Caco-2 (cell line): Measurements from ENCODE around the gene ZNF841. TPM values are rescaled to one million over a fixed set of nuclear protein-coding genes. Genes with fewer than 3 reads are reported as not detected.

Source experiments
- BruUV-seq: library from RNA; stranded (reverse); fragments of 400-500 nt; replicated peaks from 2 replicates; lab custom pipeline; 2021; lab: Mats Ljungman, UMichigan
- CTCF ChIA-PET: fragments of 300-600 bp; sonication (Branson Sonifier 250); formaldehyde crosslinking; loops from one replicate; lab custom pipeline; 2022; ENCODE audit warnings: antibody characterized with exemption; lab: Charles Lee
- POLR2A ChIA-PET: fragments of 300-600 bp; sonication (Branson Sonifier 250); formaldehyde crosslinking; loops from one replicate; lab custom pipeline; 2022; ENCODE audit warnings: antibody characterized with exemption; lab: Charles Lee
- DNase-seq, 2 experiments: peaks; one replicate each; pipeline versions ENCODE4 v3.0.0 to v3.0.0-alpha.2; 2020 to 2022
- H3K27me3 ChIP-seq: replicated peaks from 2 replicates; pipeline ENCODE4 v1.6.0; 2011; ENCODE audit warnings: low read length; ENCODE audit not compliant: control insufficient read depth, insufficient read depth
- H3K36me3 ChIP-seq: 2 replicates; pipeline ENCODE4 v1.5.1; 2011; ENCODE audit warnings: low read length; ENCODE audit not compliant: control insufficient read depth, insufficient read depth
- H3K4me1 ChIP-seq: fragments of 250-450 bp; sonication (Bioruptor Pico); 2 replicates; pipeline ENCODE4 v1.5.1; 2020; ENCODE audit warnings: mild to moderate bottlenecking
- H3K4me3 ChIP-seq: 2 replicates; pipeline ENCODE4 v1.5.1; 2011; ENCODE audit warnings: low read depth, mild to moderate bottlenecking, control low read depth, low read length
- H3K9me3 ChIP-seq: fragments of 250-450 bp; sonication (Bioruptor Pico); 2 replicates; pipeline ENCODE4 v1.5.1; 2020; ENCODE audit warnings: mild to moderate bottlenecking, moderate library complexity
- H3K27ac Mint-ChIP-seq: one replicate; pipeline ENCODE4 v1.8.0; 2022; ENCODE audit warnings: mixed read lengths; ENCODE audit not compliant: unreplicated experiment
- H3K27me3 Mint-ChIP-seq: one replicate; pipeline ENCODE4 v1.8.0; 2022; ENCODE audit warnings: mixed read lengths; ENCODE audit not compliant: insufficient read depth, unreplicated experiment
- H3K36me3 Mint-ChIP-seq: one replicate; pipeline ENCODE4 v1.8.0; 2022; ENCODE audit warnings: mild to moderate bottlenecking, mixed read lengths; ENCODE audit not compliant: insufficient read depth, unreplicated experiment
- H3K4me1 Mint-ChIP-seq: one replicate; pipeline ENCODE4 v1.8.0; 2022; ENCODE audit warnings: low read depth, mixed read lengths; ENCODE audit not compliant: unreplicated experiment
- H3K4me3 Mint-ChIP-seq: one replicate; pipeline ENCODE4 v1.8.0; 2022; ENCODE audit warnings: mild to moderate bottlenecking, moderate library complexity, mixed read lengths; ENCODE audit not compliant: unreplicated experiment
- H3K9me3 Mint-ChIP-seq: one replicate; pipeline ENCODE4 v1.8.0; 2022; ENCODE audit warnings: mixed read lengths; ENCODE audit not compliant: unreplicated experiment
- intact Hi-C: fragments of 100-400 bp; cut with micrococcal nuclease; formaldehyde crosslinking; loops from one replicate; pipeline ENCODE4 v1.10.0; 2022; ENCODE audit not compliant: unreplicated experiment
- total RNA-seq: library from RNA; stranded (reverse); gene quantifications from 2 replicates; pipeline ENCODE4 v1.2.3, GENCODE V29; 2022
- TF ChIP-seq, protein P1 (sequence below), 2 experiments: fragments of 200-600 bp in 1 of 2; IDR thresholded peaks; 1 replicate in 1 of 2; 2 replicates in 1 of 2; pipeline versions ENCODE4 v1.5.1 to v1.8.0; 2011 to 2022; ENCODE audit warnings: antibody characterized with exemption in 1 of 2, control low read depth in 1 of 2, inconsistent platforms in 1 of 2, low read depth in 1 of 2, low read length in 1 of 2, mild to moderate bottlenecking in 1 of 2, moderate library complexity in 1 of 2; ENCODE audit not compliant: insufficient read depth in 1 of 2, severe bottlenecking in 1 of 2, unreplicated experiment in 1 of 2

Gene ZNF841
- total RNA-seq, 1 experiment from 2014 or later = 16.7 TPM

DNA sequence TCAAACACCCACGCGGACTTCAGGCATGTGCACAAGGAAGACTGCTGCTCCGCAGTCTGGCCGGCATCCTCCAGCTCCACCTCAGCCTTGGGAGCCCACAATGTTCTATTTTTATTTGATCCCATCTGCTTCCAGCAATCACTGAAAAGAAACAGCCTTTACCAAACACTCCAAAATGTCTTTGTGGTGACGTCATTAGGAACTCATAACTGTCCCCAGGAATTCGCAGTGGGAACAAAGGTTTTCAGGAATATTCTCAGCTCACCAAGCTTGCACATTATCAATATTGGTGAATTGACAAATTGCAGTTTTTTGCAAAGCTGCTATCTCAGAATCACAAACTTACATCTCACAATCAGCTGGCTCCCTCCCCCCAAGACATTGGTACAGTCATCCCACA lies 15.2 kb upstream of the ZNF841 start:
- POLR2A ChIA-PET = no interaction called here
- no peaks in the 10 kb centered on the region; the same call in 1 of the 2 replicates for H3K36me3 ChIP-seq
- no peak for DNase-seq
- Mint-ChIP-seq H3K27me3 (no peaks in the 10 kb centered on the region), H3K27ac (no peak overlapping the region), H3K4me3 (no peak overlapping the region), H3K36me3 (peaks cover 2% of the 10 kb centered on the region), H3K4me1 (no peaks in the 10 kb centered on the region), H3K9me3 (peaks cover 78% of the 10 kb centered on the region)
- H3K27me3 ChIP-seq = no peaks in the 10 kb centered on the region
- intact Hi-C loops = no loop called here
- CTCF ChIA-PET = no interaction called here
- no peak overlapping the region for H3K4me3 ChIP-seq
- H3K9me3 ChIP-seq = peaks cover 63% of the 10 kb centered on the region
- TF ChIP-seq, protein P1, sequence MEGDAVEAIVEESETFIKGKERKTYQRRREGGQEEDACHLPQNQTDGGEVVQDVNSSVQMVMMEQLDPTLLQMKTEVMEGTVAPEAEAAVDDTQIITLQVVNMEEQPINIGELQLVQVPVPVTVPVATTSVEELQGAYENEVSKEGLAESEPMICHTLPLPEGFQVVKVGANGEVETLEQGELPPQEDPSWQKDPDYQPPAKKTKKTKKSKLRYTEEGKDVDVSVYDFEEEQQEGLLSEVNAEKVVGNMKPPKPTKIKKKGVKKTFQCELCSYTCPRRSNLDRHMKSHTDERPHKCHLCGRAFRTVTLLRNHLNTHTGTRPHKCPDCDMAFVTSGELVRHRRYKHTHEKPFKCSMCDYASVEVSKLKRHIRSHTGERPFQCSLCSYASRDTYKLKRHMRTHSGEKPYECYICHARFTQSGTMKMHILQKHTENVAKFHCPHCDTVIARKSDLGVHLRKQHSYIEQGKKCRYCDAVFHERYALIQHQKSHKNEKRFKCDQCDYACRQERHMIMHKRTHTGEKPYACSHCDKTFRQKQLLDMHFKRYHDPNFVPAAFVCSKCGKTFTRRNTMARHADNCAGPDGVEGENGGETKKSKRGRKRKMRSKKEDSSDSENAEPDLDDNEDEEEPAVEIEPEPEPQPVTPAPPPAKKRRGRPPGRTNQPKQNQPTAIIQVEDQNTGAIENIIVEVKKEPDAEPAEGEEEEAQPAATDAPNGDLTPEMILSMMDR (IDR thresholded peaks at IDR 0.05; ENCODE audit: insufficient read depth in 1 of 2, low read depth in 1 of 2, low read length in 1 of 2, severe bottlenecking in 1 of 2, unreplicated experiment in 1 of 2) = no peak
- H3K4me1 ChIP-seq = no peaks in the 10 kb centered on the region
- no TSS peak for BruUV-seq

DNA sequence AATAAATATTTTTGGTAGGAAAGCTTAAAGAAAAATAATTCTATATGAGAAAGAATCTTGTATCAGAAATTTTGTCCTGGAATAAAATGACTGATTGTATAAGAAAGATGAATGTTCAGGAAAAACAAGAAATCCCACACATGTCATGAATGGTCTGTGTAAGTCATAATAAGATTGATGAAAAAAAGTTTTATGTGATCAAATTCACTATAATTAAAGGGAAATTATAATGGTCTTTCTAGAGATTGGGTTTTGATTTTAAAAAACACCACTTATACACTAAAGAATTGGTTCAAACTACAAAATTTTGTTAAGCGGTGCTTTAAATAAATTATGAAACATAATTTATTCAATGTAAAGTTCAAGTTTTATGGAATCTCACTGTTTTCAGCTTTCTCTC lies 7.2 kb upstream of the ZNF841 start:
- Mint-ChIP-seq H3K27ac (no peak overlapping the region), H3K27me3 (no peaks in the 10 kb centered on the region), H3K4me1 (no peaks in the 10 kb centered on the region), H3K9me3 (peaks cover 35% of the 10 kb centered on the region), H3K4me3 (no peak overlapping the region), H3K36me3 (no peaks in the 10 kb centered on the region)
- intact Hi-C loops = no loop called here
- Histone ChIP-seq H3K9me3 (peaks cover 60% of the 10 kb centered on the region), H3K27me3 (no peaks in the 10 kb centered on the region), H3K4me1 (no peaks in the 10 kb centered on the region), H3K4me3 (no peak overlapping the region), H3K36me3 (no peaks in the 10 kb centered on the region)
- CTCF ChIA-PET = no interaction called here
- no peak for DNase-seq
- TF ChIP-seq, protein P1 (IDR thresholded peaks at IDR 0.05; ENCODE audit: insufficient read depth in 1 of 2, low read depth in 1 of 2, low read length in 1 of 2, severe bottlenecking in 1 of 2, unreplicated experiment in 1 of 2) = no peak
- POLR2A ChIA-PET = no interaction called here
- no TSS peak for BruUV-seq

DNA sequence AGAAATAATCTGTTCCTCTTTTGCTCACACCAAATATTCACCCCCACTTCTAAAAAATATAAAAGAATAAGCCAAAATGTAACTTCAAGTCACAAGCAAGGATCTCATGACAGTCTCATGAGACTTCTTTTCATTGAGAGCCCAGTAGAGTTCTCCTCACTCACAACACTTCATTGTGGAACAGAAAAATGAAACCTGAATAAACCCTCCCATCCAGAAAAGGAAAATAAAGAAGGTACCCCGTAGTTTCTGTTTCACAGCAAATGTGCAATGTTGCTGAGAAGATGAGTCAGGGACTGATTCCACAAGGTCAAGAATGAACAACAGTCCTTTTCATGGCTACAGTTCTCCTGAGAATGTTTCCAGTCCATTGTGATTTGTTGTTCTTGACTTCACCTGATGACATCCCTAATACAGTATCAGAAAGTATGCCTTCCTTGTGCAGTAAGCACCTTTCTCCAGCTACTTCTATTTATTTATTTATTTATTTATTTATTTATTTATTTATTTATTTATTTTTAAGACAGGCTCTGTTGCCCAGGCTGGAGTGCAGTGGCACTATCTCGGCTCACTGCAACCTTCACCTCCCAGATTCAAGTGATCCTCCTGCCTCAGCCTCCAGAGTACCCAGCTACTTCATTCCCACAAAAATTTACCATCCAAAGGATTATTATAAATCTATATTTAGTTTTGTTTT lies 6.4 kb upstream of the ZNF841 start:
- intact Hi-C loops = no loop called here
- ChIA-PET CTCF (no interaction called here), POLR2A (no interaction called here)
- Mint-ChIP-seq H3K27ac (no peak overlapping the region), H3K36me3 (no peaks in the 10 kb centered on the region), H3K4me3 (no peak overlapping the region), H3K4me1 (no peaks in the 10 kb centered on the region), H3K9me3 (peaks cover 28% of the 10 kb centered on the region), H3K27me3 (no peaks in the 10 kb centered on the region)
- H3K4me3 ChIP-seq = no peak overlapping the region
- BruUV-seq = no TSS peak
- H3K9me3 ChIP-seq = peaks cover 61% of the 10 kb centered on the region
- no peaks in the 10 kb centered on the region for H3K4me1 ChIP-seq
- no peak for DNase-seq
- TF ChIP-seq, protein P1 (IDR thresholded peaks at IDR 0.05; ENCODE audit: insufficient read depth in 1 of 2, low read depth in 1 of 2, low read length in 1 of 2, severe bottlenecking in 1 of 2, unreplicated experiment in 1 of 2) = no peak
- H3K27me3 ChIP-seq = no peaks in the 10 kb centered on the region
- no peaks in the 10 kb centered on the region for H3K36me3 ChIP-seq
